Hematopoietic multipotent progenitor cell treated with erythropoietin and hydrocortisone succinate and interleukin-3 and kit ligand, for 6 days (in vitro differentiated cells): ENCODE data around the gene NLRX1.
A peak's percentile ranks its signal among the peaks of the same experiment; 100 is the strongest.
"Not testable (repeated sequence)": the region's sequence is repeated elsewhere in the genome, so short reads cannot be mapped to it uniquely, and the experiment has no call there.

Experiments used
- DNase-seq: peaks from one replicate; pipeline ENCODE4 v3.0.0-alpha.2; 2015

Gene NLRX1

DNA sequence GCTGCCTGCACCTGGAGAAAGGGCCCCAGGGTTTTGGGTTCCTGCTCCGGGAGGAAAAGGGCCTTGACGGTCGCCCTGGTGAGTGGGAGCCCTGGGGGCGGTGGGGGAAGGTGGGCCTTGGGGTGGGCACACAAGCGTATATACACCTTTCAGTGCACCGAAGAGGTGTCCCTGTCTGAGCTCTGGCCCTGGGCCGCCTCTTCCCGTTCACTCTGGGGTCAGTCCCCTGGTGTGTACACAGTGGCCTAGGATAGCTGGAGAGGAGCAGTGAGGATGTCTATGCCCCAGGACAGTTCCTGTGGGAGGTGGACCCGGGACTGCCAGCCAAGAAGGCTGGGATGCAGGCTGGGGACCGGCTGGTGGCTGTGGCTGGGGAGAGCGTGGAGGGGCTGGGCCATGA lies 19.5 kb downstream of the NLRX1 start:
- DNase-seq: no peak

DNA sequence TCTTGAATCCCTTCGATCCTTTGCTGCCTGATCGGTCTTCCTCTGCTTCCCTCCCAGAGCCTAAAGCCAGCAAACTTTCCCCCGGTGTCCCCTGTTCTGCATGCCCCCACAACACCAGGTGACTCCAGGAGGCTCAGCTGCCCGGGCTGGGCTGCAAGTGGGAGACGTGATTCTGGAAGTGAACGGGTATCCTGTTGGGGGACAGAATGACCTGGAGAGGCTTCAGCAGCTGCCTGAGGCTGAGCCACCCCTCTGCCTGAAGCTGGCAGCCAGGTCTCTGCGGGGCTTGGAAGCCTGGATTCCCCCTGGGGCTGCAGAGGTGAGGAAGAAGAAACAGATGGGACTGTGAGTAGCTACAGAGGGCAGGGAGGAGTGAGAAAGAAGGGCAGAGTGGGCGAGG lies 20.4 kb downstream of the NLRX1 start:
- DNase-seq: no peak

DNA sequence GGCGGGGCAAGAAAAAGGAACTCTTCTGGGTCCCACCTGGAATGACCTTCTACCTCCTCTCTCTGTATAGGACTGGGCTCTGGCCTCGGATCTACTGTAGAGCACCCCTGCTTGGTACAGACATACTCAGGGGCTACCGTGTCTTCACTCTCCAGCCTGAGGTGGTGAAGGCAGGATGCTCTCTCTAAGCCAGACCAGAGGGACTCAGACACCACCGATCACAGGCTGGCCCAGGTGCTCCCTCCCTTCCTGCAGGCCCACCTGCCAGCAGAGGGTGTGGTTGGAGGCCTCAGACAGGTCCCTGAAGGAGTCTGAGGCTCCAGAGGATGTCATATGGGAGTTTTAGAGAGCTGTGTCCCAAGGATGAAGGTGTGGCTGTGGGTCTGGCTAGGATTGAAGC lies 20.9 kb downstream of the NLRX1 start:
- DNase-seq: no peak

DNA sequence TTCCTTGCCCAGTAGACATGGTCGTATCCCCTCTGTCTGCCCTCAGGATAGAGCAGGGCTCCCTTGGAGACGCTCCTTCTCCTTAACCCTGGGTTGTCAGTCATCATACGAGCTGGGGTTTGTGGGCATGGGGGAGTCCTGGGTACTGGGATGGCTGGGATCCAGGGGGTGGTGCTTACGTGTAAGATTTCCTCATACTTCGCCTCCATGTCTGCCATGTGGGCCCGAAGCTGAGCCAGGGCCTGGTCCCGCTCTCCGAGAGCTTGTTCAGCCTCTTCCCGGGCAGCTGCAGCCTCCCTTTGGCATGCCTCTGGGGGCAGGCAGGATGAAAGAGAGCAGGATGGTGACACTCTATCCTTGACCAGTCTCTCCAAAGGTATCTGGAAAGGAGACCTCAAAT lies 22.0 kb downstream of the NLRX1 start:
- no peak for DNase-seq

DNA sequence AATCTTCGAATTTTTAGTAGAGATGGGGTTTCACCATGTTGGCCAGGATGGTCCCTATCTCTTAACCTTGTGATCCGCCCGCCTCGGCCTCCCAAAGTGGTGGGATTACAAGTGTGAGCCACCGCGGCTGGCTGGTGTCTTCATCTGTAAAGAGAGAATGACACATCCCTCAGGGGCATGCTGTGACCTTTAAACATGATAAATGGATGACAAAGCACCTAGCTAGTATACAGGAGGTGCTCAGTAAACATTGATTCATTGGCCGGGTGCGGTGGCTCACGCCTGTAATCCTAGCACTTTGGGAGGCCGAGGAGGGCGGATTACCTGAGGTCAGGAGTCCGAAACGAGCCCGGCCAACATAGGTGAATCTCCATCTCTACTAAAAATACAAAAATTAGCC lies 22.7 kb downstream of the NLRX1 start:
- DNase-seq: not testable (repeated sequence)

DNA sequence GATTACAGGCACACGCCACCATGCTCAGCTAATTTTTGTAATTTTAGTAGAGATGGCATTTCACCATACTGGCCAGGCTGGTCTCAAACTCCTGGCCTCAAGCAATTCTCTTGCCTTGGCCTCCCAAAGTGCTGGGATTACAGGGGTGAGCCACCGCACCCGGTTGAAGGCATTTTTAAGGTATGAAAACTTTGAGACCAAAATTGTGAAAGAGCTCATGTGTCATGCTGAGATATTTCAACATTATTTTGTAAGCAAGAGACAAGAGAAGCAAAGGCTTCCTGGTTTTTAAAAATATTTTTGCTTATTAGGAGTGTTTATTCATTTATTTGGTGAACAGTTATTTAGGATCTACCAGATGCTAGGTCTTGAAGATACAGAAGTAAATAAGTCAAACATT lies 23.6 kb downstream of the NLRX1 start:
- peak; percentile 27 for DNase-seq

DNA sequence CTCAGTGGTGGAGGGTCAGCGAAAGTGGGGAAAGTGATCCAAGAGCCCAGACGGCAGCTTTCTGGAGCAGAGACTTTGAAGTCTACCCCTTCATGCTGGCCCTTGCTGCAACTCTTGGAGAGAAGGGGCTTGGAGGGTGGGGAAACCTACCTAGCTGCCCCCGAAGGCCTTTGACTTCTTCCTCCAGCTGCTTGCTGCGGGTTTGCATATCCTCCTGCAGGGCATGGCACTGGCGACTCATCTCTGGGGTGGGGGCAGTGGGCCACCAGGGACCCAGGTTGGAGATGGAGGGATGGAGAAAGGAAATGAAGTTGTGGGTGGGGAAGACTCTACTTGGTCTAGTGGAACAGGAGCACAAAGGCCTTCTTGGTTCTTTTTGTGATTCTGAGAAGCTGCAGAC lies 24.5 kb downstream of the NLRX1 start:
- DNase-seq: no peak

DNA sequence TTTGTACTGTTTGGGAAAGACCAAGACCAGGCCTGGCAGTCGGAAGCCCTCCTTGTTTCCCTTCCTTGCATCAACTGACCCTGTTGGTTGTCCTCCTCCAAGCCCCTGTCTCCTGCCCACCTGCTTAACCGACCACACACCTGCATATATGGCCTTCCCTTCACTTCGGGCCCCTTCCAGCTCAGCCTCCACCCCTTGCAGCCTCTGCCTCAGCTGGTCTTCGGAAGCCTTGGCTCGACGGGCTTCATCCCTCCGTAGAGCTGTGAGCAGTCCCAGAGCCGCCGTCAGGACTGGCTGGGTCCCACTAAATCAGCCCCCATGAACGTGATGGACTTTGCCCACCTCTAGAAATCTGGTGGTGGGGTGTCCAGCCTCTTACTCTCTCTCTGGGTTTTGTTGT lies 25.1 kb downstream of the NLRX1 start:
- no peak for DNase-seq

DNA sequence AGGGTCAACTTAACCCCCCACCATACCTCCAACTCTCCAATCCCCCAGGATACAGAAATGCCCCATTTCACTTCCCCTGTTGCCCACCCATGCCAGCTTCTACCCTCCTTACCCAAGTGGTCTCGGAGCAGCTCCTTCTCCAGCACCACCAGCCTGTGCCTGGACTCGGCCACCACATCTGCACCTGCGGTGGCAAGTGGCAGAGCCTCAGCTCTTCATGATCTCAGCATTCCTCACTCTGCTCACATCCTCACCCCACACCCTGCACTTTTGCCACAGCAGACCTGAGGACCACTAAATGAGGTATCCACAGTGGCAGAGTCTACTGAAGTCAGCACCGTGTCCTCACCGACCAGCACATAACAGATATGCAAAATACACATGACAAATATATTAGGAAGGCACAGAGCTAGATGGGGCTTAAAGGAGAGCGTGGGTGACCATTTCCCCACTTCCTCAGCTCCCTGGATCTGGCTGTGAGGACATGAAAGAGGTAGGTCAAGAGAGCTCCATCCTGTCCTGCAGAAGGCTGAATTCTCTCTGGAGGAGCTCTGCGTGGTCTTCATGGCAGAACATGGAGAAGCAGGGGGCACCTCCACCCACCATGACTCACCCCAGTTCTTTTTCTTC lies 26.4 kb downstream of the NLRX1 start:
- no peak for DNase-seq

DNA sequence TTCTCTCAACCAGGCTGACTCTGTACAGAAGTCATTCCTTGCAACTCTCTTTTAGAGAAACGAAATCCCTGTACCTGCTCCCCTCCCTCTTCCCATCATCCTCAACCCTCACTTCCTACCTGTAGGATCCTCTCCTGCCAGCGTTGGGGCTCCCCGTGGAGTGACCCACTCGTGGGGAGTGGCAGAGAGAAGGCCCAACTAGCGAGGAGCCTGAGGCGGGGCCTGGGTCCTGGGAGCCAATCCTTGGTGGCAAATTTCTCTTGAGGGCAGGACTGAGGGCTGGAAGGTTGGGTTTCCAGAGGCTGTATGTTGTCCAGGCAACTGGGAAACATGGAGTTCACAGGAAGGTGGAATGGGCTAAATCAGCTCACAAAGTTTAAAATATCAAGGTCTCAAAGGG lies 27.2 kb downstream of the NLRX1 start:
- DNase-seq: peak; percentile 21

DNA sequence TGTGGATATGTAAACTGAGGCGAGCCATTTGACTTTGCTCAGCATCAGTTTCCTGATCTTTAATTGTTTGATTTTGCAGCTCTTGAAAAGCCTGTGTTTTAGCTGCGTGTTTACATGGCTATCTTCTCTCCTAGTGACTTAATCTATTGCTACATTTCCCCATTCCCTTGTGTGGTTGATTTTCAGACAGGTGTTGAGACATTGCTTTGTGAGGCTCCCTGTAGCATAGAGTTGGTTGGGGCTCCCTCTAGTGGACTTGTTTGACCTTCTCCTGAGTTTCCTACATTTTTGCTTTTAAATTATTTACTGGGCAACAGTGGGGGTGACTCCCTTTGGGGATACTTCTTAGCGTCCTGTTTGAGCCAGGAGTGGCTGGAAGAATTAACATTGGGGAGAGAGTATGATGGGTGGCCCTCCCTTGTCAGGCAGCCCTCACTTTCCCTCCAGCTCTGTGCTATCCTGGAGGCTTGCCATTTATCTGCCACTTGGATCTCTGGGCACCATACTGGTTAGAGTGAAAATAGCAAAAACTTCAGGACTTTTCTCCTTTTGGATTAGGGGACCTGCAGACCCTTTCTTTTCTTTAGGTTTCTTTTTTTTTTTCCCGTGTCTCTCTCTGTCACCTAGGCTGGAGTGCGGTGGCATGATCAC lies 28.4 kb downstream of the NLRX1 start:
- DNase-seq: peak; percentile 96

DNA sequence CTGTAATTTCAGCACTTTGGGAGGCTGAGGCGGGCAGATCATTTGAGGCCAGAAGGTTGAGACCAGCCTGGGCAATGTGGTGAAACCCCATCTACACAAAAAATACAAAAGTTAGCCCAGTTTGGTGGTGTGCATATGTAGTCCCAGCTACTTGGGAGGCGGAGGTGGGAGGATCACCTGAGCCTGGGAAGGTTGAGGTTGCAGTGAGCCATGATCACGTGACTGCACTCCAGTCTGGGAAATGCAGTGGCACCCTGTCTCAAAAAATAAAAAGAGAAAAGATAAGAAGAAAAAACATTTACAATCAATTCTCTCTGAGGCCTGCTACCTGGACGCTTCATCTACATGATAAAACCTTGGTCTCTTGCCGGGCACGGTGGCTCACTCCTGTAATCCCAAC lies 30.4 kb downstream of the NLRX1 start:
- no peak for DNase-seq

DNA sequence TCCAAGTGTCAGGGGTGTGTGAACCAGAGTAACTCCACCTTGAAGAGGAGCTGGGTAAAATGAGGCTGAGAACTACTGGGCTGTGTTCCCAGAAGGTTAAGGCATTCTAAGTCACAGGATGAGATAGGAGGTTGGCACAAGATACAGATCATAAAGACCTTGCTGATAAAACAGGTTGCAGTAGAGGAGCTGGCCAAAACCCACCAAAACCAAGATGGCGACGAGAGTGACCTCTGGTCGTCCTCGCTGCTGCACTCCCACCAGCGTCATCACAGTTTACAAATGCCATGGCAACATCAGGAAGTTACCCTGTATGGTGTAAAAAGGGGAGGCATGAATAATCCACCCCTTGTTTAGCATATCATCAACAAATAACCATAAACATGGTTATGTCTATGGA lies 32.7 kb downstream of the NLRX1 start:
- DNase-seq: not testable (repeated sequence)

DNA sequence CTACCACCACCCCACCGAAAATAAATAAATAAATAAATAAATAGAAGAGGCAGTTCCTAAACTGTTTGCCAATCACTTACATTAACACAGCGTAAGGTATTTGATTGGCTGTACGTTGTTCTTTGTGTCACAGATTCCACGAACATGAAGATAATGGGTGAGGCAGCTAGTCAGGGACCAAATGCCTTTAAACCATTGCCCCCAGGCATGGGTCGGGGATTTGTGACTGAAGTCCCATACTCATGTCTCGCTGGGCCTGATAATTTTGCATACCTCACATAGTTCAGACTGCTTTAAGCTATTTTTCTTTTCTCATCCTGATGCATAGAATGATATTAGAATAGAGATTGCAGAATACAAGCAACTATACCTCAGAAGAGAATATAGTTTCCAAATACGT lies 34.0 kb downstream of the NLRX1 start:
- DNase-seq: no peak

DNA sequence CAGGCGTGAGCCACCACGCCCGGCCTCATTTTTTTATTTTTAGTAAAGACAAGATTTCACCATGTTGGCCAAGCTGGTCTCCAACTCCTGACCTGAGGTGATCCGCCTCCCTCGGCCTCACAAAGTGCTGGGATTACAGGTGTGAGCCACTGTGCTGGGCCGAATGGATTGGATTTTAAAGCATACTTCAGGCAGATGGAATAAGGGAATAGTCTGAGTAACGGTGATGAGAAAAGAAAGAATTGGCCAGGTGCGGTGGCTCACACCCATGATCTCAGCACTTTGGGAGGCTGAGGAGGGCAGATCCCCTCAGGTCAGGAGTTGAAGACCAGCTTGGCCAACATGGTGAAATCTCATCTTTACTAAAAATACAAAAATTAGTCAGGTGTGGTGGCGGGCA lies 35.5 kb downstream of the NLRX1 start:
- no peak for DNase-seq

DNA sequence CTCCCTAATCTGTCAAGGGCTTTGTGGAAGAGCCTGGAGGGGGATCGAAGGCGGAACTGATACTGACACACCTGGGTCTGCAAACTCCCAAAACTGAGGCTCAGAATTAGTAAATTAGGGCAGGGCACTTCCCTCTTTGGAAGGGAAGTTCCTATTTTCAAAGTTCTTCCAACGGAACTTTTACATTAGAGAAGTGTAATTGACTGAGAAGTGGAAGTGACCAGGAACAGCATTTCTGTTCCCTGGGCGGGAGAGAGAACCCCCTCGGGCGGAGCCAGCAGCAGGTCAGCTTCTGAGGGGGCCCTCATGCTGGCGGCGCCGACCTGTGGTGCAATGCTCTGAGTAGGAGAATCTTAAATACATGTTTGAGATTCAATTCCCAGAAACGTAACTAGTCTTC lies 36.6 kb downstream of the NLRX1 start:
- DNase-seq: no peak

DNA sequence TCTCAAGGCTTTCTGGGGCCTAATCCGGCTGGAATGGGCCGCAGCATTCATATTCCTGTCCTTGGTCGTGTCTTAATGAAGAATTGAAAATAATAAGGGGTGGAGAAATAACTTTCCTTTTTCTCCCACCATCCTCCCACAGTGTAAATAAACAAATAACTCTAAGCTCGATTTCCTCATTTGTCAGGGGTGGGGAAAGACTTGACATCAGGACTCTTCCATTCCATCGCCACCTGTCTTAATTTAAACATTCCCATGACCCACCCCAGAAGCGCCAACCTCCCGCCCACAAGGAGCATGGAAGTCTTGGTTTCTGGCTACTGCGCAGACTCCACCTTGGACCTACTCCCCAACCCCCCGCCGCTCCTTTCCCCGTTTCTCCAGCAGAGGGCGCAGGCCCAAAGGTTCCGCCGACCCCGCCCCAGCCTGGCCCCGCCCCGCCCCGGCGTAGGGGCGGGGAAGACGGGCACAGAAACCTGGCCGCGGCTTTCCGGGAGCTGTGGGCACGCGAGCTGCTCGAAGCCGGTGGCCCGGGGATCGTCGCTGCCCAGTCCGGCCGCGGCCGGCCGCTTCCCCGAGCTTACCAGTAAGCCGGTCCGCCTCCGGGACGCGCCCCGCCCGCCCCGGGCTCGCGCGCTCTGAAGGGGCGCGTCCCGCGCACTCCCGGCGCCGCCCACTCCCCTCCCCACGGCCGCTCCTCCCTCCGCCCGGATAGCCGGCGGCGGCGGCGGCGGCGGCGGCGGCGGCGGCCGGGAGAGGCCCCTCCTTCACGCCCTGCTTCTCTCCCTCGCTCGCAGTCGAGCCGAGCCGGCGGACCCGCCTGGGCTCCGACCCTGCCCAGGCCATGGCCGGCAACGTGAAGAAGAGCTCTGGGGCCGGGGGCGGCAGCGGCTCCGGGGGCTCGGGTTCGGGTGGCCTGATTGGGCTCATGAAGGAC lies 37.3 kb downstream of the NLRX1 start, which contains the start of gene CBL:
Gene CBL (plus strand): TSS at position 766 of the 937 bp plus-strand sequence. CDS start 79 bp downstream, at position 845.
- DNase-seq: peak; percentile 95

DNA sequence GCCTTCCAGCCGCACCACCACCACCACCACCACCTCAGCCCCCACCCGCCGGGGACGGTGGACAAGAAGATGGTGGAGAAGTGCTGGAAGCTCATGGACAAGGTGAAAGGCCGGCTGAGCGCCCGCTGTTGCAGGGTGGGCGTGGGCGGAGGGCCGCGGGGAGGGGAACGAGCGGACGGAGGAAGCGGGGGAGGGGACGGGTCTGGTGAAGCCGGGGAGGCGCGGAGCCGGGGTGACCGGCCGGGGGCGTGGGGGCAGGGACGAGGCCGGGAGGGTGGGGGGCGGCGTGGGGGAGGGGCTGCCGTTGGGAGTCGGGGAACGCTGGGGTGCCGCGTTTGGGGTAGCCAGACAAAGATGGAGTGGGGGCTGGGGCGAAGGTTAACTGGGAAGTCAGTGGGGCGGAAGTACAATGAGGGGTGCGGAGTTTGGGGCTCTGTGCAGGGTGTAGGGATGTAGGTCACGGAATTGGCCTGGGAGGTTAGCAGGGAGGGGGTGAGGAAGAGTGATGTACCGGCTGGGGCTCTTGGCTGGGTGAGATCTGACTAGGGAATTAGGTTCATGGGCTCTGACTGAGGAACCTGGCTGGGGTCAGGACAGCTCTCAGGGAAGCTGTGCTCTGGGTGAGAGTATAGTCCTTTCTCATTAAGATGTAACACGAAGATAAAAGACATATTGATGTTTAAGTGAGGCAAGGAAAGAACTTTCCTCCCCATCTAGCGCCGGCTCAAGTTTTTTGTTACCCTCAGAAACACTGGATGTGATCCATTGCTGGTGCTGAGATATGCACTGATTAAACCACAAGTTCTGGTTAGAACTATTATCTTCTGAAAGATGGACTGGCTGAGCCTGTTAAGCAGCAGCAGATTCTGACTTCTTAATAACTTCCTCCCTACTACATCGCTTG lies 38.2 kb downstream of the NLRX1 start:
- peak; percentile 61 for DNase-seq

DNA sequence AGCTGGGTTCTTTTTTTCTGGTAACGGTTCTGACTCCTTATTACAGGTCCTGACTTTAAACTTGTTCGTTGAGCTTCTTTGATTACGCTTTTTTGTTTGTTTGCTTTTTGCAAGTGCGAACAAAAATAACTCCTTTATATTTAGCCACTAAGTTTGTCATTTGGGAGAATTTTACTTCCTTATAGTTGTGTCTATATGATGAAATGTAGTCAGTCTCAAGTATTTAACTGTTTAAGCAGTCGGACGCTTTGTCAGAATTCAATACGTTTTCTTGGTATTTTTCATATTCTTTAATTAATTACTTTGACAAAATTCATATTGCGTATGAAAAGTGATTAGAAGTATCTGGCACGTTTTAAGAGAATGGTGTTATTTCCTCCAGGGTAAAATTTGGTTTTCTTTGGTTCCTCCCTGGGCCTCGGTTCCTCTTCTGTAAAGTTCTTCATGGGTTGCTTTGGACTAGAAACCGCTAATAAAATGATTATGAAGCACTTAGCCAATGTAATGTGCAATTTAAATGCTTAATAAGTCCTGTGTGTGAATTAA lies 39.0 kb downstream of the NLRX1 start:
- DNase-seq: no peak

DNA sequence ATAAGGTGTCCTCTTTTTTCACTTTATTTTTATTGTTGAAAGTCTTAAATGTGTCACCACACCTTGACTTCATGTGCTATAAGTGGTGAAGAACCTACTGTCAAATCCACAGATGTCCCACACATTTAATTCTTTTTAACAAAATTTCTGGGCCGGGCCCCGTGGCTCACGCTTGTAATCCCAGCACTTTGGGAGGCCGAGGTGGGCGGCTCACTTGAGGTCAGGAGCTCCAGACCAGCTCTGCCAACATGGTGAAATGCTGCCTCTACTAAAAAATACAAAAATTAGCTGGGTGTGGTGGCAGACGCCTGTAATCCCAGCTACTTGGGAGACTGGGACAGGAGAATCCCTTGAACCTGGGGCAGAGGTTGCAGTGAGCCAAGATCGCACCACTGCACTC lies 40.7 kb downstream of the NLRX1 start:
- no peak for DNase-seq

DNA sequence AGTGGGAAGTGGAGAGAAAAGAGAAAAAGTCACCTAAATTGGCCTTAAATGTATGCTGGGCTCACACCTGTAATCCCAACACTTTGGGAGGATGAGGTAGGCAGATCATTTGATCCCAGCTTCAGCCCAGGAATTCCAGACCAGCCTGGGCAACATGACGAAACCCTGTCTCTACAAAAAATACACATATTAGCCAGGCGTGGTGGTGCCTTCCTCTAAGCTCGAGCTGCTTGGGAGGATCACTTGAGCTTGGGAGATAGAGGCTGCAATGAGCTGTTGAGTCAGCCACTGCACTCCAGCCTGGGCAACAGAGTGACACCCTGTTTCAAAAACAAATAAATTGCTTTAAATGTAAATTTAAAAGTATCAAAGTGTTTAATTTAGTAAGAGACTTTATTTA lies 41.5 kb downstream of the NLRX1 start:
- no peak for DNase-seq

DNA sequence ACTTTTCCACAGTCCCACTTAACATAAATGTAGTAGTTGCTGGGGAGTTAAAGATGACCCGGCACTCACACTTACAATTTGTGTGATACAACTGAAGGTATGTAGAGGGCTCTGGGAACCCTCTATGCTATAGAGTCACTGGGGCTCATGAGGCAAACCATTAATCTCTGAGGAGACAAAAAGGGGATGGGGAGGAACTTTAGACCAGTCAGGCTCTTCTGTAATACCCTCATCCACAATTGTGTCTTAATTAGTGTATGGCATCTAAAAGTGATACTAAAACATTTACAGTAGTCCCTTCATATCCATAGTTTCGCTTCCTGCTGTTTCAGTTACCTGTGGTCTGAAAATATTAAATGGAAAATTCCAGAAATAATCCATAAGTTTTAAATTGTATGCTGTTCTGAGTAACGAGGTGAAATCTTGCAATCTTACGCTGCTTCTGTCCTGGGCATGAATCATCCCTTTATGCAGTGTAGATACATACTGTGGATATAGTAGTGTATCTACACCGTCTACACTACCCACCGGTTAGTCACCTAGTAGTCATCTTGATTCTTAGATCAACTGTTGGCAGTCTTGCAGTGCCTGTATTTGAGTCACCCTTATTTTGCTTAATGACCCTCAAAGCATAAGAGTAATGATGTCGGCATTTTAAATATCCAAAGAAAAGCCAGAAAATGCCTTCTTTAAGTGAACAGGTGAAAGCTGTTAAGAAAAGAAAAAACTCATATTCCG lies 49.8 kb downstream of the NLRX1 start:
- no peak for DNase-seq
